NB4 (cell line): Measurements from ENCODE around the gene BMPR2.

Experiments used
- CTCF ChIP-seq: IDR thresholded peaks from one replicate; pipeline ENCODE4 v1.5.1; 2012; ENCODE audit warnings: low read depth, low read length
- POLR2A ChIP-seq: IDR thresholded peaks from 2 replicates; pipeline ENCODE4 v1.6.1; 2011; ENCODE audit warnings: mild to moderate bottlenecking; ENCODE audit not compliant: insufficient read length; ENCODE audit errors: extremely low read depth

GRCh38 chr2:202514732-202515131 is 138.6 kb downstream of the BMPR2 start:
- TF ChIP-seq CTCF = no peak
- no peak for TF ChIP-seq POLR2A
